ENCODE data around the gene RTN1.
A peak's percentile ranks its signal among the peaks of the same experiment; 100 is the strongest.

Gene RTN1

DNA sequence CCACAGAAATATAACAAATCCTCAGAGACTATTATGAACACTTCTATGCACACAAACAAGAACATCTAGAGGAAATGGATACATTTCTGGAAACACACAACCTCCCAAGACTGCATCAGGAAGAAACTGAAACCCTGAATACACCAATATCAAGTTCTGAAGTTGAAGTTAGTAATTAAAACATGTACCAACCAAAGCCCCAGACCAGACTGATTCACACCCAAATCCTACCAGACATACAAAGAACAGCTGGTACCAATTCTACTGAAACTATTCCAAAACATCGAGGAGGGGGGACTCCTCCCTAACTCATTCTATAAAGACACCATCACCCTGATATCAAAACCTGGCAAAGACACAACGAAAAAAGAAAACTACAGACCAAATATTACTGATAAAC, 179.3 kb downstream of the RTN1 start:
- DNase-seq (ENCODE audit: low spot score) (no peak), ATAC-seq (ENCODE audit: low read depth) (no peak)
- Histone ChIP-seq H3K27ac (ENCODE audit: poor library complexity, severe bottlenecking) (no peak overlapping the region), H3K27me3 (ENCODE audit: insufficient read depth, poor library complexity, severe bottlenecking) (no peaks in the 10 kb centered on the region), H3K36me3 (ENCODE audit: low read depth) (no peaks in the 10 kb centered on the region), H3K4me1 (ENCODE audit: insufficient read depth, poor library complexity, severe bottlenecking) (peaks cover 9% of the 10 kb centered on the region), H3K9me3 (ENCODE audit: severe bottlenecking) (no peaks in the 10 kb centered on the region), H3K4me3 (ENCODE audit: severe bottlenecking) (no peak overlapping the region)
- TF ChIP-seq, protein P1, sequence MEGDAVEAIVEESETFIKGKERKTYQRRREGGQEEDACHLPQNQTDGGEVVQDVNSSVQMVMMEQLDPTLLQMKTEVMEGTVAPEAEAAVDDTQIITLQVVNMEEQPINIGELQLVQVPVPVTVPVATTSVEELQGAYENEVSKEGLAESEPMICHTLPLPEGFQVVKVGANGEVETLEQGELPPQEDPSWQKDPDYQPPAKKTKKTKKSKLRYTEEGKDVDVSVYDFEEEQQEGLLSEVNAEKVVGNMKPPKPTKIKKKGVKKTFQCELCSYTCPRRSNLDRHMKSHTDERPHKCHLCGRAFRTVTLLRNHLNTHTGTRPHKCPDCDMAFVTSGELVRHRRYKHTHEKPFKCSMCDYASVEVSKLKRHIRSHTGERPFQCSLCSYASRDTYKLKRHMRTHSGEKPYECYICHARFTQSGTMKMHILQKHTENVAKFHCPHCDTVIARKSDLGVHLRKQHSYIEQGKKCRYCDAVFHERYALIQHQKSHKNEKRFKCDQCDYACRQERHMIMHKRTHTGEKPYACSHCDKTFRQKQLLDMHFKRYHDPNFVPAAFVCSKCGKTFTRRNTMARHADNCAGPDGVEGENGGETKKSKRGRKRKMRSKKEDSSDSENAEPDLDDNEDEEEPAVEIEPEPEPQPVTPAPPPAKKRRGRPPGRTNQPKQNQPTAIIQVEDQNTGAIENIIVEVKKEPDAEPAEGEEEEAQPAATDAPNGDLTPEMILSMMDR (IDR thresholded peaks at IDR 0.05; ENCODE audit: poor library complexity, severe bottlenecking), result no peak

DNA sequence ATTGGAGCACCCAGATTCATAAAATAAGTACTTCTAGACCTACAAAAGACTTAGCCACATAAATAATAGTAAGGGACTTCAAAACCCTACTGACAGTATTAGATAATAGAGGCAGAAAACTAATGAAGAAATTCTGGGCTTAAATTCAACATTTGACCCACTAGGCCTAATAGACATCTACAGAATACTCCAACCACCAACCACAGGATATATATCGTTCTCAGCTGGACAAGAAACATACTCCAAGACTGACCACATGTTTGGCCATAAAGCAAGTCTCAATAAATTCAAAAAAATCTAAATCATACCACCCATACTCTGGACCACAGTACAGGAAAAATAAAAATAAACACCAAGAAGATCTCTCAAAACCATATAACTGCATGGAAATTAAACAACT, 180.2 kb downstream of the RTN1 start:
- H3K36me3 ChIP-seq (ENCODE audit: low read depth), result no peaks in the 10 kb centered on the region
- no peak for DNase-seq (ENCODE audit: low spot score)
- TF ChIP-seq, protein P1 (IDR thresholded peaks at IDR 0.05; ENCODE audit: poor library complexity, severe bottlenecking), result no peak
- no peaks in the 10 kb centered on the region for H3K9me3 ChIP-seq (ENCODE audit: severe bottlenecking)
- no peaks in the 10 kb centered on the region for H3K27me3 ChIP-seq (ENCODE audit: insufficient read depth, poor library complexity, severe bottlenecking)
- H3K27ac ChIP-seq (ENCODE audit: poor library complexity, severe bottlenecking), result no peak overlapping the region
- no peak for ATAC-seq (ENCODE audit: low read depth)
- no peak overlapping the region for H3K4me3 ChIP-seq (ENCODE audit: severe bottlenecking)
- H3K4me1 ChIP-seq (ENCODE audit: insufficient read depth, poor library complexity, severe bottlenecking), result peaks cover 7% of the 10 kb centered on the region

DNA sequence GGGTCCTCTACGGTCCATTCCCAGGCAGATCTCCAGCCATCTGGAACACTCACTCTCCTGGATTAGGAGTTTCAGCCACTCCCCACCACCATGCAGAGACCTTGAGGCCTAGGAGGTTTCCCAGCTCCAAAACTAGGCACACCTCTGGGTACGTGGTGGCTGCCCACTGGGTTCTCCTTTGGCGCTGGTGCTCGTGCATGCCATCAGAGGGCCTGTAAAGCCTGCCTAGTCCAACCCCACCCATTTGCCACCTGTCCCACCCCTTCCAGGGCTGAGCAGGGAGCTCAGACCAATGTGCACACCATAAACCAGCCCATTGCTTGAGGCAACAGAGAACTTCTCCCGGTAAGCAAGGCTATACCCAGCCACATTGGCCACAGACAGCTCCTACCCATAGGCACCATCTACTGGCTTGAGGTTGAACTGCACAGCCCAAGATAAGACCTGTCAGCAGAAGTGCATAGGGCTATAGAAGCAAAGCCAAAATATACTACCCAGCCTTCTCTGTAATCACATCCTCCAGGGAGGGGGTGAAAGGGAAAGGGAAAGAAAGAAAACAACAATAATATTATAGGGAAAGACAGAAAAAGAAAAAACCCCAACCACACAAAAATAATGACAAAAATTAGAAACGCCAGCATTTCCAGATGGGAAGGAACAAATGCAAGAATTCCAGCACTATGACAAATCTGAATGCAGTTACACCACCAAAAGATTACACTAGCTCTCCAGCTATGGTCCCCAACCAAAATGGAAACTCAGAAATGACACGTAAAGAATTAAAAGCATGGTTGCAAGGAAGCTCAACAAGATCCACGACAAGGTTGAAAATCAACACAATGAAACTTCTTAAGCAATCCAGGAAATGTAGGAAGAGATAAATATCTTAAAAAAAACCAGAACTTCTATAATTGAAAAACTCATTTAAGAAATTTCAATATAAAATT, 182.1 kb downstream of the RTN1 start:
- H3K9me3 ChIP-seq (ENCODE audit: severe bottlenecking), result no peaks in the 10 kb centered on the region
- H3K36me3 ChIP-seq (ENCODE audit: low read depth), result no peaks in the 10 kb centered on the region
- no peaks in the 10 kb centered on the region for H3K4me1 ChIP-seq (ENCODE audit: insufficient read depth, poor library complexity, severe bottlenecking)
- no peak overlapping the region for H3K4me3 ChIP-seq (ENCODE audit: severe bottlenecking)
- DNase-seq (ENCODE audit: low spot score) (no peak), ATAC-seq (ENCODE audit: low read depth) (peak; percentile 92)
- no peak overlapping the region for H3K27ac ChIP-seq (ENCODE audit: poor library complexity, severe bottlenecking)
- no peaks in the 10 kb centered on the region for H3K27me3 ChIP-seq (ENCODE audit: insufficient read depth, poor library complexity, severe bottlenecking)
- TF ChIP-seq, protein P1 (IDR thresholded peaks at IDR 0.05; ENCODE audit: poor library complexity, severe bottlenecking), result peak; percentile 79

DNA sequence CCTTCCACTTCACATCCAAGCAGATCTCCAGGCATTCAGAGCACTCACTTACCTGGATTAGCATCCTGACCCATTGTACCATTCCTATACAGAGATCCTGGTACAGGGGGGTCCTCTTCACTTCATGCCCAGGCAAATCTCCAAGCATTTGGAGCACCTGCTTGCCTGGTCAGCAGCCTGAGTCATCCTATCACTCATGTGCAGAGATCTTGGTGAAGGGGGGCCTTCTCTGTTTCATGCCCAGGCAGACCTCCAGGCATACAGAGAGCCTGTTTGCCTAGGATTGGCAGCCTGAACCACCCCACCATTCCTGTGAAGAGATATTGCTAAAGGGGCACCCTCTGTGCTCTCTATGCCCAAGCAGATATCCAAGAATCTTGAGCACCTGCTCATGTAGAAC, 182.9 kb downstream of the RTN1 start:
- Histone ChIP-seq H3K27me3 (ENCODE audit: insufficient read depth, poor library complexity, severe bottlenecking) (no peaks in the 10 kb centered on the region), H3K4me1 (ENCODE audit: insufficient read depth, poor library complexity, severe bottlenecking) (no peaks in the 10 kb centered on the region), H3K36me3 (ENCODE audit: low read depth) (no peaks in the 10 kb centered on the region), H3K27ac (ENCODE audit: poor library complexity, severe bottlenecking) (no peak overlapping the region), H3K4me3 (ENCODE audit: severe bottlenecking) (no peak overlapping the region), H3K9me3 (ENCODE audit: severe bottlenecking) (no peaks in the 10 kb centered on the region)
- DNase-seq (ENCODE audit: low spot score) (no peak), ATAC-seq (ENCODE audit: low read depth) (peak; percentile 65)
- TF ChIP-seq, protein P1 (IDR thresholded peaks at IDR 0.05; ENCODE audit: poor library complexity, severe bottlenecking), result no peak

DNA sequence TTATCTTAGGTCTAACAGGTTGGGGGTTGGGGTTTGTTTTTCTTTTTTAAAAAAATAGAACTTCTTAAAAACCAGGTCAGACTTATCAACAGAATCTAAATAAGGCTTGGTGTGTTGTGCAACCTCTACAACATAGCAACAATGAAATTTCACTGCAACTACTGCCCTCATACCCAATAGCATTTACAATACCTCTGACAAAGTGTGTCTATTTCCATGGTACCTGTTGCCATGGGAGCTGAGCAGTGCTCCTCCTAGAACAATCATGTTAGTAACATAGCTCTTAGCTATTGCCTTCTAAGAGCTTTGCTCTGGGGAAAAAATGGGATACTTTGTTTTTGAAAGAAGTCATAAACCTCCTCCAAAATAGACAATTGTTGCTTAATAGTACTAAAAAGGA, 190.7 kb downstream of the RTN1 start:
- no peak for DNase-seq (ENCODE audit: low spot score)
- Histone ChIP-seq H3K4me3 (ENCODE audit: severe bottlenecking) (no peak overlapping the region), H3K4me1 (ENCODE audit: insufficient read depth, poor library complexity, severe bottlenecking) (no peaks in the 10 kb centered on the region), H3K36me3 (ENCODE audit: low read depth) (no peaks in the 10 kb centered on the region), H3K27ac (ENCODE audit: poor library complexity, severe bottlenecking) (no peak overlapping the region), H3K9me3 (ENCODE audit: severe bottlenecking) (no peaks in the 10 kb centered on the region), H3K27me3 (ENCODE audit: insufficient read depth, poor library complexity, severe bottlenecking) (peaks cover 3% of the 10 kb centered on the region)
- TF ChIP-seq, protein P1 (IDR thresholded peaks at IDR 0.05; ENCODE audit: poor library complexity, severe bottlenecking), result no peak
- 0 out of 3 replicates have a peak, but pooled peaks have one; percentile 44 for ATAC-seq (ENCODE audit: low read depth)

All from RWPE2 (cell line).